Measurements from ENCODE around the gene NSMCE1.

Gene NSMCE1, protein sequence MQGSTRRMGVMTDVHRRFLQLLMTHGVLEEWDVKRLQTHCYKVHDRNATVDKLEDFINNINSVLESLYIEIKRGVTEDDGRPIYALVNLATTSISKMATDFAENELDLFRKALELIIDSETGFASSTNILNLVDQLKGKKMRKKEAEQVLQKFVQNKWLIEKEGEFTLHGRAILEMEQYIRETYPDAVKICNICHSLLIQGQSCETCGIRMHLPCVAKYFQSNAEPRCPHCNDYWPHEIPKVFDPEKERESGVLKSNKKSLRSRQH

DNA sequence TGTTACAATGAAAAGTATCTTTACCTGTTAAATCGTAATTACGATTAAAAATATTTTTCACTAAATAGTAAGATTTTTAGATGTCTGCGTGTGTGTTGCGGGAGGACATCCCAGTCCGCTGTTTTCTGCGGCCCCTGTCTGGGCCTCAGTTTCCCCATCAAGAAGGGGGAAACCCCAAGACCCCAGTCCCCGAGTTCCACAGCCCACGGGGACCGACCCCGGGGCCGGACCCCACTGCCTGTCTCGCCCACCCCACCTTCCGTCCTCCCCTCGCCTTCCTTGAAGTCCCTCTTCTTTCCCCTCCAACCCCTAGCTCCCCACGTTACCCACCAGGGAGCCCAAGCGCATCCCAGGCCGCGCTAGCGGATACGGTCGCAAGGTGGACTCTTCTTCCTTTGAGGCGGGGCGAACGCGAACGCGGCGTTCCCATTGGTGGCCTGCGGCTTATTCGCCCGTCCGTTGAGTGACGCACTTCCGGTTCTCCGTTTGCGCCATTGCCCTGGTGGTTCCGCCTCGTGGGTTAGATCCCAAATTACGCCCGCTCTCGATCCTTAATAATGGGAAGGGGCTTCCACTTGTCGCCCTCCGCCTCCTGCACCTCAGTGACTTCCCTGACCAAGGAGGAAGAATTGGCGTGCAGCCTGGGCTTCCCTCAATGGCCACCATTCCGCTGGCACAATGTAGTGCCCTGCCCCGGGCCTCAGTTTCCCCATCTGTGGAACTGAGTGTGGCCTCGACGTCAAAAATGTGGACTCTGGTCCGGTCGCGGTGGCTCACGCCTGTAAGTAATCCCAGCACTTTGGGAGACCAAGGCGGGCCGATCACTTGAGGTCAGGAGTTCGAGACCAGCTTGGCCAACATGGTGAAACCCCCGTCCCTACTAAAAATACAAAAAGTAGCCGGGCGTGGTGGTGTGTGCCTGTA, at the start of gene NSMCE1:
Gene NSMCE1 (minus strand): TSS at position 397 of the 924 bp plus-strand sequence. CDS start 11,202 bp downstream, outside the sequence.
- DNase-seq (ENCODE audit: low spot score) = peak; percentile 95

DNA sequence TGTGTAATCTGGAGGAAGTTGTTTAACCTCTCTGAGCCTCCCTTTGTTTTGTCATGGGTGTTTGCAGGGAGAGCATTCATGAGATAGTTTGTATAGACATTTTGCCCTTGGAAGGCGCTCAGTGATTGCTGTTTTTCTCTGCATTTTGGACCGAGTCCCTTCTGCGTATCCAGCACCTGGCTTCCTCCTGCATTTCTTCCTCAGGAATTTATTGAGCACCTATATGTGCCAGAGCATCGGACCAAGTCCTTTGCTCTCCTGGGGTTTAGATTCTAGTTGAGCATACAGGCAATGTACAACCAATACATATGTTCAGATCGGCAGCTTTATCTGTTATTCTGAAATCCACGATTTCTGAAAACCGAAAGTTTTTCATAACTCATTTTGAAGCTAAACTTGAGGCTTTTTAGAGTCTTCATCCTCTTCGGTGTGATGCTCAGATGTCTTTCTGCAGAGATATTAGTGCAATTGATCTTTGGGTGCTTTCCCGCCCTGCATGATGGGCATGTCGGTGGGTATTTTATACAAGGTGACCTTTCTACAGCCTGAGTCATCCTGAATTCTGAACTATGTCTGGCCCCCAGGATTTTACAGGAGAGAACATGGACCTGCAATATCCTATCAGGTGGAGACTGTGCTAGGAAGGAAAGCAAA, 49.3 kb upstream of the NSMCE1 start:
- DNase-seq (ENCODE audit: low spot score) = no peak

DNA sequence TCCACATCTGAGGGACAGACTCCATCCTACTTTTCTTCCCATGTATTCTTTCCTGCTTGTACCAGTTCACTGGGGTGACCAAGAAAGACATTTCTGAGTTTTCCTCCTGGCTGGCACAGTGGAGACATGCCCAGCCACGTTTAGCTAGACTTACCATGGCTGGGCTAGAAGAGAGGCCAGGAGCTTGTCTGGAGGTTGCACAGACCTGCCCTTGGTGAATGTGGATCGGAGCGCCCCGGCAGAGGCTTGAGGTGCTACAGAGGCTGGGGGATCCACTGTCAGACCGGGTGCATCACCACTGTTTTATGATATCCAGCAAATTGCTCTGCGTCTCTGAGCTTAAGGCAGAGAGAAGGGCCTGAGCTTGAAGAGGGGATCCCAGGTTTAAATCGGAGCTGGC, 48.7 kb upstream of the NSMCE1 start:
- no peak for DNase-seq (ENCODE audit: low spot score)

DNA sequence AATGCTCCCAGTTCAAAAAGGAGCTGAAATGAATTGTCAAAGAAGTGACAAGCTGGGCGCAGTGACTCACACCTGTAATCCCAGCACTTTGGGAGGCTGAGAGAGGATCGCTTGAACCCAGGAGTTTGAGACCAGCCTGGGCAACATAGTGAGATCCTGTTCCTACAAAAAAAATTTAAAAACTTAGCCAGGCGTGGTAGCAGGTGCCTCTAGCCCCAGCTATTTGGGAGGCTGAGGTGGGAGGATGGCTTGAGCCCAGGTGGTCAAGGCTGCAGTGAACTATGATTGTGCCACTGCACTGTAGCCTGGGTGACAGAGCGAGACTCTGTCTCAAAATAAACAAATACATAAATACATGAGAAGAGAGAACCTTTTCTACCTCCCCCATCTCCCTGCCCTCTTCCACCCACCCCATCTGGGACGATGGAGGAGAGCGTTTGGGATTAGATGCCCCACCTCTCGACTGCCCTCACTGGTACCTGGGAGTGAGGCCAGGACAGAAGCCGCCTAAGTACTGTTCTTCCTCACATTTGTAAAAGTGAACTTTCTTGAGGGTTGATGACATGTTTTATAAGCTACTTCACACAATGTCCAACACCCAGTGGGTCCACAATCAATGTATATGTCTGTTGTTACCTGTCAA, 47.6 kb upstream of the NSMCE1 start:
- no peak for DNase-seq (ENCODE audit: low spot score)

DNA sequence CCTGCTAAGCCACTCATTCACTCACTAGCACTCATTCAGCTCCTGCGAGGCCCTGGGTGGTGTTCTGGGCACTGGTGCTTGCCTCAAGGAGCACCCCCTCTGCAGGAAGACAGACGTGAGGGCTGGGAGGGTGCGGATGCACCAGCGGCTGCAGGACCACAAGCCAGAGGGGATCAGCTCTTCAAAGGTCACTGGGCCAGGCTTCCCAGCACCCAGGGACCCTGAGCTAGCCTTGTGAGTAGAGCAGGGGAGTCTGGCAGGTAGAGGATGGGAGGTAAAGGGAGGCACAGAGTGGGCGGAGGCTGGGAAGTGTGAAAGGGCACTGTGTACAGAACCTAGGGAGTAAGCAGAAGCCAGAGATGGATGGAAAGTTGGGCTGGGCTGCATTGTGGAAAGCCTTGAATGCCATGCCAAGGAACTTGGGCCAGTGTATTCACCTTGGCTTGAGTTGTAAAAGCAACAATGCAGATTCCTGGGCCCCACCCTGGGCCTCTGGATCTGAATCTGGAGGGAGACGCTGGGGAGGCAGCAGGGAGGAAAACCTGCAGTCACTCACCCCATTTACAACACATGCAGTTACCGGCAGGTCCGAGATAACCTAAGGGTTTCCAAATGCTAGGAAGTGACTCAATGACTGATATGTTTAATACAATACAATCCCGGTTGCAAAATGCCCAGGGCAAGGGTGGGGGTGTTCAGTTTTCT, 46.9 kb upstream of the NSMCE1 start:
- peak; percentile 50 for DNase-seq (ENCODE audit: low spot score)

DNA sequence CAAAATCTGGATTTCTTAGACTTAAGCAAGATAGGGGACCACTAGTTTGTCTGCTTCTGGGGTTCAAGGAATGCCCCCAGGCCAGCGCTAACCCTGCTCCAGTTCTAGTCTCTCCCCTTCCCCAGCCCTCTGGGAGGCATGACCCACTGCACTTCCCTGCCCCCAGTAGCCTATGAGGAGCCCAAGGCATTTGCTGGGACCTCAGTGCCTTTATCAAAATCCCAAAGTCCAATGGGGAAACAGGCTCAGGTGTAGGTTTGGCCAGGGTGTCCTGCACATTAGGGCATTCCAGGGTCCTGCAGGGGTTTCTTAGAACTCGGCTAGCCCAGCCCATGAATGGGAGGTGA, 46.4 kb upstream of the NSMCE1 start:
- no peak for DNase-seq (ENCODE audit: low spot score)

DNA sequence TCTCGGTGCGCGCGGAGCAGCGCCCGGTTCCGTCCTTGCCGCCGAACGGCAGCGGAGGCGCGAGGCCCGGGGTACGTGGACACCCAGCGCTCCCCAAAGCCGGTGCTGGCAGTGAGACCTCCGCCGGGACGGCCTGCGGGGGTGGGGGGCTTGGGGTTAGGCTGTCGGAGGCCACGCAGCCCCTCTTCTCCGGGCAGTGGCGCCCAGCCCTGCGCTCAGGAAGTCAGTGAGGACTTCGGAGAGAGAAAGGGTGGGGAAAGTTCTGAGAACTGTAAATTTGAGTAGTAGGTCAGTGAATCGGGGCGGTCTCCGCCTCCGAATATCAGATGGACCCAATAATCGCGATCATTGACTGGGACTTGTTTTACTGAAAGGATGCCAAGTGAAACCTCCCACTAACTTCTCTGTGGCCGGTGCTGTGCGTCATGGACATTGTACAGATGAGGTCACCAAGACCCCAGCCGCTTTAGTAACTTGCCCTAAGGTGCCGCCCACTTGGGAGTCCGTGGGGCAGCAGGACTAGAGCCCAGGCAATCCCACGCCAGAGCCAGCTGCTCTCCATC, 45.7 kb upstream of the NSMCE1 start:
- peak; percentile 88 for DNase-seq (ENCODE audit: low spot score)

DNA sequence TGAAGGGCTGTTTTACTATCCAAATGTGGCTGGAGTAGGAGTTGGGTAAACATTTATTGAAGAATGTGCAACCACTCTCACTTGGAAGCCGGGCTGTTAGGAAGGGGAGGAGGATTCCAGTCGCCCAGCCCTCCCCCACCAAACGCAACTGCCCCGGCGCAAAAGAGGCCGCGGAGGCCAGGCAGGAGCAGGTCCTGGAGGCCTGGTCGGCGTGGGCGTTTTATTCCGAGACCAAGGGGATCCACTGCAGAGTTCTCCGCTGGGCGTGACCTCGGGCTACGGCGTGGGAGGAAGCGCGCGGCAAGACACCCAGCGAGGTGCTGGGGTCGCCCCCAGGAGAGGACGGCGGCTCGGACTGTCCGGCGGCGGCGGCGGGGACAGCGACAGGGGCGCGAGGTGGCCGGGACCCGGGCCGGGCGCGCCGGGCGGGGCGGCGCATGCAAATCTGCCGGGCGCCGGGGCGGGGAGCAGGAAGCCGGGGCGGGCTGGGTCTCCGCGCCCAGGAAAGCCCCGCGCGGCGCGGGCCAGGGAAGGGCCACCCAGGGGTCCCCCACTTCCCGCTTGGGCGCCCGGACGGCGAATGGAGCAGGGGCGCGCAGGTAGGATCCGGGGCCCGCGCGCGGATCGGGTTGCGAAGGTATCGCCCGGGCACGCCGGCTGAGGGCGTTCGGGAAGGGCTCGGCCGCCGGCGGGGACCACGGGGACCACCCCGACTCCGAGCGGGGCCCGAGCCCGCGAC, 45.0 kb upstream of the NSMCE1 start, which contains the start of gene IL4R:
Gene IL4R (plus strand): TSS at position 553 of the 739 bp plus-strand sequence. CDS start 26,230 bp downstream, outside the sequence.
- peak; percentile 93 for DNase-seq (ENCODE audit: low spot score)

DNA sequence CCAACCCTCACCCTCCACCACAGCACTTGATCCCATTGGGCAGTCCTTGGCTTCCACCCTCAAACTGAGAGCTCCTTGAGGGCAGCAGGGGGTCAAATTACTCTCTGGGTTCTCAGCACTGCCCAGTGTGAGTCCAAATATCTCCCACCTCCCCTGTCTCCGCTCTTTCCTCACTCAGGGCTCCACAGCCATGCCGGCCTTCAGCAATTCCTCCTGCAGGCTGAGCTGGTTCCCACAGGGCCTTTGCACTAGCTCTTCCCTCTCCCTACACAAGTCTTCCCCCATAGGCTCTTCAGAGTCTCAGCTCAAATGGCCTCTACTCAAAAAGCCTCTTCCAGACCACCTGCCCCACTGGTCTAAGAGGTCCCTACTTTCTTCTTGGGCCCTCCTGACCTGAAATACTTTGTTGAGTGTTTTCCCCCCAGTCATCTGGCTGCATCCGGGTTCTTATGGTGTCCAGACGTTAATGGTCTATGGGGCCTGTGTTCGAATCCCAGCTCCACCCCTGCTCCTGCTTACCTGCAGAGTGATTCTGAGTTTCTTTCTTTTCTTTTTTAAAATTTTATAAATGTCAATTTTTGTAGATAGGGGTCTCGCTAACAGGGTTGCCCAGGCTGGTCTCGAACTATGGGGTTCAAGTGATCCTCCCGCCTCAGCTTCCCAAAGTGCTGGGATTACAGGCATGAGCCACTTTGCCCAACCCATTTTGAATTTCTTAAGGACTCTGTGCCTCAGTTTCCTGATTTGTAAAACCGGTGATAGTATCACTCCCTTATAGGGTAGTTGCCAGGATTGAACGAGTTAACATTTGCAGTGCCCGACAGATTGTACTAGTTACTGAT, 44.2 kb upstream of the NSMCE1 start:
- no peak for DNase-seq (ENCODE audit: low spot score)

DNA sequence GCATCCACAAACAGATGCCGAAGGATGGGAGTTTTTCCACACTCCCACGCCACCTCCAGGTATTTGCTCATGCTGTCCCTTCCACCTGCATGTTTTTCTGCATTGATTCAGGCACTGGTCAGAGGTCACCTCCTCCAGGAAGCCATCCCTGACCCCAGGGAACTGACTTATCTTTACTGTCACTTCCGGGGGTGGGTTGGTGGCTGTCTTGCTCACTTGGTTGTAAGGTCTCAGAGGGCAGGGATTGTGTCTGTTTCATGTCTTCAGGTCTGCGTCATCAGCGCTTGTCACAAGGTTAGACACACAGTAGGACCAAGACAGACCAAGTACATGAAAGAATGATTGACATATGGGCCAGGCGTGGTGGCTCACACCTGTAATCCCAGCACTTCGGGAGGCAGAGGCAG, 43.3 kb upstream of the NSMCE1 start:
- DNase-seq (ENCODE audit: low spot score) = no peak

DNA sequence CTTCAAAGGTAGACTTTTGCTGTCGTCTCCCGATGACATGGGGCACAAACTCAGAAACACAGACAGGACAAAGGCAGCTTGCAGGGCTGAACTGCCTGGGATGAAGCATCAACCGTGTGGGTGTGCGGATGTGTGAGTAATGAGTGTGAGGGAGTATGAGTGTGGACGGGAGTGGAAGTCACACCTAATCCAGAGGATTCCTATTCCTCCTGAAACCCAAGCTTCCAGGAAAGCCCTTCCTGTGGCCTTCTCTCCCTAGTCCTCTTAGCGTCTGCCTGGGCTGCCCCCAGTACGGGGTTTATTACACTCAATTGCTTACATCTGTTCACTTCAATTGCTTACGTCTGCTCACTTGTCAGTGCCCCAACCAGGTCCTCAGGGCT, 42.9 kb upstream of the NSMCE1 start:
- no peak for DNase-seq (ENCODE audit: low spot score)

DNA sequence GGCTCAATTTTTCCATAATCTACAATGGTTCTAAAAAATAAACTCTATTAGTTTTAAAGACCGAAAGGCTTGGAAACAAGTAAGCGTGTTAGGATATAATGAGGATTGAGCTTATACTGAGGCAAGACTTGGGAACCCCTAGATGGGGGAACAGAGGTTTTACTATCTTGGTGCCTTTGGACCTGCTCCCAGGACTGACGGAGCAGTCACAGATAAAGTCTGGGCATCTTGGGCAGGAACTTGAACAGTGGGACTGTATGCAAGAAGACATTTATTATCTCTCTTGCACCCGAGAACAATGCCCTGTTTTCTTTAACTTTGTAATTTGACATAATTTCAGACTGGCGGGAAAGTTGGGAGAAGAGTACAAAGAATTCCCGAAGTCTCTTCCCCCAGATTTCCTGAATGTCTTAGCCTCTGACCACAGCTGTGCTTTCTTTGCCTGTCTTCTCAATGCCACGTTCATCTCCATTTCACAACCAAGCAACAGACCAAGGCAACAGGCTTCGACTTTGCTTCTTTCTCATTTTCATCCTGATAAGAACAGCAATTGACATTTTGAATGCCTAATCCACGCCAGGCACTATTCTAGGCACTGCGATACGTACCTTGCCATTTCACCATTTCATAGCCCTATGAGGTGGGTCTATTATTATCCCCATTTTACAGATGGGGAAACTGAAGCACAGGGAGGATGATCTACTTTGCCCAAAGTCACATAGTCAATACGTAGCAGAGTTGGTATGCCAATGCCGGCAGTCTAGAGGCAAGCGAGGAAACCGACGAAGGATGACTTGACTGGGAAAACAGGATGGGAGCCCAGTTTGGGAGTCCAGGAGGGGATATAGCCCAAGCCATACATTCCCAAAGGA, 42.2 kb upstream of the NSMCE1 start:
- DNase-seq (ENCODE audit: low spot score) = no peak

DNA sequence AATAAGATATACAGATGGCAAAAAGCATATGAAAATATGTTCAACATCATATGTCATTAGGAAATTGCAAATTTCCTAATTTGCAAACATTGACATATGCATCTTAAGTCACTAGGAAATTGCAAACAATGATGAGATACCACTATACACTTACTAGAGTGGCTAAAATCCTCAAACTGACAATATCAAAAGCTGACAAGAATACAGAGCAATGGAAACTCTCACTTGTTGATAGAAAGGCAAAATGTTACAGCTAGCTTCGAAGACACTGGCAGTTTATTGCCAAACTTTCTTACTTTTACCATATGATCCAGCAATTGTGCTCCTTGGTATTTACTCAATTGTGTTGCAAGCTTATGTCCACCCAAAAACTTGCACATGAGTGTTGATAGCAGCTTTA, 40.2 kb upstream of the NSMCE1 start:
- DNase-seq (ENCODE audit: low spot score) = no peak

DNA sequence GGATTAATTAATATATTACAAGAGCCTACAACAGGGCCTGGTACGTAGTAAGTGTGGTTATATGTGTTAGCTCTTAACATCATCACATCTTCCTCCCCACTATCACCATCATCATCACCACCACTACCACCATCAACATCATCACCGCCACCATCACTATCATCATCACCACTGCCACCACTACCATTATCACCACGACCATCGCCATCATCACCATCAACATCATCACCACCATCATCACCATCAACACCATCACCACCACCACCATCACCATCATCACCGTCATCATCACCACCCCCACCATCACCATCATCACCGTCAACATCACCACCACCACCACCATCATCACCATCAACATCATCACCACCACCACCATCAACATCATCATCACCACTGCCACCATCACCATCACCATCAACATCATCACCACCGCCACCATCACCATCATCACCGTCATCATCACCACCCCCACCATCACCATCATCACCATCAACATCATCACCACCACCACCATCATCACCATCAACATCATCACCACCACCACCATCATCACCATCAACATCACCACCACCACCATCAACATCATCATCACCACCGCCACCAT, 37.4 kb upstream of the NSMCE1 start:
- no peak for DNase-seq (ENCODE audit: low spot score)

DNA sequence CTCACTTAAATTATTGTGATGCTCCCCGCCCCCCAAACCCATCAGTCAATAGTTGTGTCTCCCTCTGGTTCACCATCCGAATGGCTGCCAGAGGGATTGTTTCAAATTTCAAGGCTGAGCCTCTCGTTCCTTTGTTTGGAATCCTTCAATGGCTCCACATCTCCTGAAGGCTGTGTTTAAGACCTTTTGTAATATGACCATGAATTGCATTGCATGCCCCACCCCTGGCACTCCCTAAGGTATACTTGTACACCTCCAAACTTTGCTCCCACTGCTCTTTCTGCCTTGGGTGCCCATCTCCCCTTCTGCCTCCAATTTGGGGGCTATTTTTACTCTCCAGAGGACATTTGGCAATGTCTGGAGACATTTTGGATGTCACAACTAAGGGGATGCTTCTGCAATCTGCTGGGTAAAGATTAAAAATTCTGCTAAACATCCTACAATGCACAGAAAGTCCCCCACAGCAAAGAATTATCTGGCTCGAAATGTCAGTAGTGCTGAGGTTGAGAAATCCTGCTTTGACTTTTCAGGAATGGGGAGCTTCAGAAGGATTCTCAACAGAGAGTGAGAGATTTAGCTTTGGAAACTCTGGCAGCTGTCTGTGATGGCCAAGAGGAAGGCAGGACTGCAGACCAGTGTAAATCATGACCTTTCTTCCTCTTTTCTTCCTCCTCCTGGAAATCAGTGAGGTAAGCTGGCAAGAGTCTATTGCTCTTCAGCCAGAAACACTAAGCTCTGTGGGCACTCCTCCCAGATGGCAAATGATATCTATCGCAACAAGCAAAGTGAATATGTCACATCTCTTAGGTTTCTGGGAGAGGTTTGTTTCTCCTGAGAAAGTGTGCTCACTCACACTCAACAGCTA, 36.5 kb upstream of the NSMCE1 start:
- no peak for DNase-seq (ENCODE audit: low spot score)

DNA sequence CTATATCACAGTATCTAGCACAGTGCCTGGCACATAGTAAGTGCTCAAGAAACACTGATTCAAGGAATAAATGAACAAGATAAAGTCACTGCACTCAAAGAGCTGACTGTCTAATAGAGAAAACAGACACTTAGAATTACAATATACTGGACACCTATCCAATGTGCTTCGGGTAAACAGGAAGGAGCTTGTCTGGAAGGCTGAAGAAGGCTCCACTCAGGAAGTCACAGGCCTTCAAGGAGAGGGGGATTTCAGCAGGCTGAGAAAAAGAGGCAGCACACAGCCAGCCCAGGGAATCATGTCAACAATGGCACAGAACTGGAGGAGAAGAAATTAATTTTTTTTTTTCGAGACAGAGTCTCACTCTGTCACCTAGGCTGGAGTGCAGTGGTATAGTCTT, 35.5 kb upstream of the NSMCE1 start:
- no peak for DNase-seq (ENCODE audit: low spot score)

Measured in kidney tubule cell (primary cell).